Thoracic aorta (tissue), 2 donors: ENCODE data around the gene PHGDH. TPM values are rescaled to one million over a fixed set of nuclear protein-coding genes. Genes with fewer than 3 reads are reported as not detected.

Experiments
- ATAC-seq: fragments of 150-250 bp; one replicate; pipeline ENCODE4 v1.8.0; 2017; ENCODE audit warnings: low read depth; ENCODE audit not compliant: insufficient number of reproducible peaks, low FRiP score
- DNase-seq: peaks from one replicate; pipeline ENCODE4 v3.0.0-alpha.2; 2020; ENCODE audit warnings: low spot score
- H3K27ac ChIP-seq, 2 donors: fragments of 200-600 bp; sonication (generic); 1 replicate in 1 of 2; 2 replicates in 1 of 2; pipeline ENCODE4 v1.5.1; 2016; ENCODE audit warnings: mild to moderate bottlenecking in 2 of 2, moderate library complexity in 2 of 2
- H3K27me3 ChIP-seq: fragments of 200-600 bp; sonication (generic); replicated peaks from 2 replicates; pipeline ENCODE4 v1.6.0; 2016; ENCODE audit warnings: mild to moderate bottlenecking; ENCODE audit not compliant: insufficient read depth
- H3K36me3 ChIP-seq: fragments of 200-600 bp; sonication (generic); one replicate; pipeline ENCODE4 v1.5.1; 2016
- H3K4me1 ChIP-seq, 2 donors: fragments of 200-600 bp; sonication (generic); 1 replicate in 1 of 2; 2 replicates in 1 of 2; pipeline versions ENCODE4 v1.5.1 to v1.6.0; 2016; ENCODE audit warnings: low read depth in 2 of 2, mild to moderate bottlenecking in 1 of 2; ENCODE audit not compliant: control insufficient read depth in 1 of 2
- H3K4me3 ChIP-seq: fragments of 200-600 bp; sonication (generic); 2 replicates; pipeline ENCODE4 v1.5.1; 2016; ENCODE audit warnings: mild to moderate bottlenecking
- H3K9me3 ChIP-seq: fragments of 200-600 bp; sonication (generic); 2 replicates; pipeline ENCODE4 v1.5.1; 2016
- total RNA-seq, 2 donors: library from RNA; depleted of rRNA; stranded (reverse); fragments of >200 nt; gene quantifications; one replicate each; pipeline versions ENCODE4 v1.1.0 to v1.2.3, GENCODE V29; 2016
- TF ChIP-seq, protein P1 (sequence below): fragments of 200-600 bp; sonication (generic); IDR thresholded peaks from one replicate; pipeline ENCODE4 v1.5.1; 2019; ENCODE audit warnings: antibody characterized with exemption

PHGDH gene
- total RNA-seq, 2 donors from 2014 or later, result 25.7 to 44.9 TPM

DNA sequence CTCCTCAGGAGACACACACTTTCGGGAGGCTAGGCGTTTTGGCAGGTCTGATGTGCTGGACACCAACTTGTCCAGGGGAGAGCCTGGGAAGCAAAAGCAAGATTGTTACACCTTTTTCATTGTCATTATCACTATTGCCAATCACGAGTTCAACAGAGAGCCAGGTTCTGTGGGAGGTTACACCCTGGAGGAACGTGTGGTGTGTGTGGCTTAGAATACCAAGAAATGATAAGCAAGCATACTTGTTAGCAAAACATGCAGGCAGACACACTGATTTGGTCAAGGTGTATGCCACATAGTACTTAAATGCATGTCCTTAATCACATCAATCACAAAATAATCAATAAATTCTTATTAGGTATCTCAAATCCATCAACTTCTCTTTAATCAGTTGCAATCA is 40.9 kb downstream of the PHGDH start:
- H3K27ac ChIP-seq, result no peak overlapping the region
- no peaks in the 10 kb centered on the region for H3K4me1 ChIP-seq
- DNase-seq (no peak), ATAC-seq (no peak)
- H3K27me3 ChIP-seq, result no peaks in the 10 kb centered on the region
- H3K9me3 ChIP-seq, result no peaks in the 10 kb centered on the region
- H3K4me3 ChIP-seq, result no peak overlapping the region
- no peaks in the 10 kb centered on the region for H3K36me3 ChIP-seq
- TF ChIP-seq, protein P1, sequence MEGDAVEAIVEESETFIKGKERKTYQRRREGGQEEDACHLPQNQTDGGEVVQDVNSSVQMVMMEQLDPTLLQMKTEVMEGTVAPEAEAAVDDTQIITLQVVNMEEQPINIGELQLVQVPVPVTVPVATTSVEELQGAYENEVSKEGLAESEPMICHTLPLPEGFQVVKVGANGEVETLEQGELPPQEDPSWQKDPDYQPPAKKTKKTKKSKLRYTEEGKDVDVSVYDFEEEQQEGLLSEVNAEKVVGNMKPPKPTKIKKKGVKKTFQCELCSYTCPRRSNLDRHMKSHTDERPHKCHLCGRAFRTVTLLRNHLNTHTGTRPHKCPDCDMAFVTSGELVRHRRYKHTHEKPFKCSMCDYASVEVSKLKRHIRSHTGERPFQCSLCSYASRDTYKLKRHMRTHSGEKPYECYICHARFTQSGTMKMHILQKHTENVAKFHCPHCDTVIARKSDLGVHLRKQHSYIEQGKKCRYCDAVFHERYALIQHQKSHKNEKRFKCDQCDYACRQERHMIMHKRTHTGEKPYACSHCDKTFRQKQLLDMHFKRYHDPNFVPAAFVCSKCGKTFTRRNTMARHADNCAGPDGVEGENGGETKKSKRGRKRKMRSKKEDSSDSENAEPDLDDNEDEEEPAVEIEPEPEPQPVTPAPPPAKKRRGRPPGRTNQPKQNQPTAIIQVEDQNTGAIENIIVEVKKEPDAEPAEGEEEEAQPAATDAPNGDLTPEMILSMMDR, result no peak

DNA sequence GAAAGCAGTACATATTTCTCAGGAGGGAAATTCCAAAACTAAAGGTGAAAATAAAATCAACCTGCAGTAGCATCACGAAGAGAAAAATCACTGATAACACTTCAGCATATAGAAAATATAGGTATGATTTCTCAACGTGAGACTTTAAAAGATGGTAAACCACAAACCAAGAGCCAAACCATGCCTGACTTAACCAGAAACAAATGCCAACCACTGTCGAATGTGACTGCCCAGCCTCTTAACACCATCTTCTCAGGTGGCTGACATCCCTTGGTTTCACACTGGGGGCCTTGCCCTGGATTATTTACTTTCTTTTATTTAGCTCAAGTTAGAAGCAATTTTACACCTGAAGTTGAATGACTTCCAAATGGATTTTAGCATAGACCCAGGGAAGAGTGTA is 46.9 kb downstream of the PHGDH start:
- ATAC-seq (no peak), DNase-seq (no peak)
- H3K4me3 ChIP-seq, result no peak overlapping the region
- H3K4me1 ChIP-seq, result no peaks in the 10 kb centered on the region
- no peaks in the 10 kb centered on the region for H3K27me3 ChIP-seq
- no peaks in the 10 kb centered on the region for H3K36me3 ChIP-seq
- no peaks in the 10 kb centered on the region for H3K9me3 ChIP-seq
- TF ChIP-seq, protein P1, result no peak
- no peak overlapping the region for H3K27ac ChIP-seq

DNA sequence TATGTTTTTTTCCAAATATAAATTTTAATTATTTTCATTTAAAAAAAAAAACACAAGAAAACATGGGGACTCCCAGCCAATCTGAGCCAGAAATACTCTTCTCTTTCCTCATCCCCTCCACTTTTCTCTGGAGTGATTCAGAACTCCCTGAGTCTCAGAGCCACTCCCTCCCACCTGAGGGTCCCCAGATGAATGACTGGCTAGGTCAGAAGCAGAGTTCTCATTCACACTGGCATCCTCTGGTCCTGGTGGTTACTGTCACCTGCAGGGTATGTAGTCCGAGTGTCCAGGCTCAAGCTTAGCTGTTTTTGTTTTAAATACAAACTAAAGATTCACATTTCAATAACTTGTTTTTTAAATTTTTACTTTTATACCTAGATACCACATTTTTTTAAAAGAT is 50.7 kb downstream of the PHGDH start:
- DNase-seq (no peak), ATAC-seq (no peak)
- Histone ChIP-seq H3K27ac (no peak overlapping the region), H3K27me3 (no peaks in the 10 kb centered on the region), H3K36me3 (no peaks in the 10 kb centered on the region), H3K4me3 (no peak overlapping the region), H3K9me3 (no peaks in the 10 kb centered on the region), H3K4me1 (no peaks in the 10 kb centered on the region)
- TF ChIP-seq, protein P1, result no peak

DNA sequence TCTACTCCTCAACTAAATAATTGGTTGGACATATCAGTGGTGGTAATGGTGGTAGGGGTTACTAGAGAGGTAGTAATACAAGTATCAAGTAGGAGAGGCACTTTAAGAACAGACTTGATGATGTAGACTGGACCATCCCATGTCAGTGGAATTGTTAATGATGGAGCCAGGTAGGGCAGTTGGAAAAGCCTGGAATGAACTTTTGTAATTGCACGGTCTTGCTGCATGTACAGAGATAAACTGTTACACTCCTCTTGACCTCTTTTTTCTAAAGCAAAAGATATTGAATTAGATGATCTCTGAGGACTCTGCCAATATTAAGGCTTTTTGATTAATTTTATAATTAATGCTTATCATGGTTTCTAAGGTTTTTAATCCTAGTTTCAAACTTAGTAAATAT is 51.2 kb downstream of the PHGDH start:
- TF ChIP-seq, protein P1, result no peak
- DNase-seq (no peak), ATAC-seq (no peak)
- no peaks in the 10 kb centered on the region for H3K4me1 ChIP-seq
- no peak overlapping the region for H3K27ac ChIP-seq
- H3K9me3 ChIP-seq, result no peaks in the 10 kb centered on the region
- H3K4me3 ChIP-seq, result no peak overlapping the region
- H3K36me3 ChIP-seq, result no peaks in the 10 kb centered on the region
- no peaks in the 10 kb centered on the region for H3K27me3 ChIP-seq

DNA sequence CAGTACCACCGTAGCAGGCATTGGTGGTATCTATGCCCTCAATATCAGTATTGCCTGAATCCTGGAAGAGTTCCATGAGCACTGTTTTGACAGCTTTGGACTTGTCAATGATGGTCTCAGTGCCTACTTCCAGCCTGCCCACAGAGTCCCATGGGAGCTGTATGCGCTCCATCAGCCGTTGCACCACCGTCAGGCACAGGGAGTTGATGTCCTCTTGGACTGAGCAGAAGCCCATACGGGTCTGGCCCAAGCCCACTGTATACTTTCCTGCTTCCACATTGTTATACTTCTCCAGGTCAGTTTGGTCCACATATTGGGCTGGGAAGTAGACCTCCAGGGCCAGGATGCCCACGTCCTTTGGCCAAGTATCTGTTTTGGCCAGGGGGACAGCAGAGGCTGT is 52.5 kb downstream of the PHGDH start:
- H3K4me3 ChIP-seq, result no peak overlapping the region

More for the DNA sequence above, 52.5 kb downstream of the PHGDH start:
- ATAC-seq (no peak), DNase-seq (no peak)
- H3K4me1 ChIP-seq, result no peaks in the 10 kb centered on the region
- H3K36me3 ChIP-seq, result no peaks in the 10 kb centered on the region
- no peak overlapping the region for H3K27ac ChIP-seq
- H3K9me3 ChIP-seq, result no peaks in the 10 kb centered on the region
- TF ChIP-seq, protein P1, result no peak
- no peaks in the 10 kb centered on the region for H3K27me3 ChIP-seq
